Body of pancreas (tissue), 4 donors: ENCODE measurements around the gene KLF16. TPM values are rescaled to one million over a fixed set of nuclear protein-coding genes. Genes with fewer than 3 reads are reported as not detected.

Source experiments
- ATAC-seq: fragments of 150-250 bp; one replicate; pipeline ENCODE4 v1.9.1; 2016
- DNase-seq, 4 donors: peaks; one replicate each; pipeline ENCODE4 v3.0.0-alpha.2; 2019
- H3K27ac ChIP-seq, 4 donors: fragments of 200-600 bp; sonication (generic); 1 replicate in 3 of 4; 2 replicates in 1 of 4; pipeline versions ENCODE4 v1.5.1 to v1.6.1; 2016 to 2019; ENCODE audit warnings: mild to moderate bottlenecking in 1 of 4, mixed read lengths in 1 of 4, moderate library complexity in 1 of 4
- H3K27me3 ChIP-seq, 2 donors: fragments of 200-600 bp; sonication (generic); one replicate each; pipeline ENCODE4 v1.6.0; 2016; ENCODE audit warnings: mild to moderate bottlenecking in 1 of 2
- H3K36me3 ChIP-seq, 2 donors: fragments of 200-600 bp; sonication (generic); replicated peaks in 1 of 2; 2 replicates each; pipeline ENCODE4 v1.5.1; 2016; ENCODE audit warnings: low read depth in 2 of 2; ENCODE audit not compliant: insufficient read depth in 1 of 2
- H3K4me1 ChIP-seq: fragments of 200-600 bp; sonication (generic); one replicate; pipeline ENCODE4 v1.6.0; 2016
- H3K4me3 ChIP-seq, 2 donors: fragments of 200-600 bp; sonication (generic); 1 replicate in 1 of 2; 2 replicates in 1 of 2; pipeline ENCODE4 v1.5.1; 2016 to 2019
- H3K9me3 ChIP-seq, 3 donors: fragments of 200-600 bp; sonication (generic); 1 replicate in 2 of 3; 2 replicates in 1 of 3; pipeline ENCODE4 v1.5.1; 2016
- POLR2A ChIP-seq, 3 donors: fragments of 450-650 bp; IDR thresholded peaks; one replicate each; pipeline ENCODE4 v1.6.1; 2016; ENCODE audit warnings: antibody characterized with exemption in 3 of 3, mild to moderate bottlenecking in 2 of 3
- WGBS, 2 donors: methylation state at CpG; one replicate each; pipeline ENCODE4 v1.1.5; 2017; 5-methylcytosine and 5-hydroxymethylcytosine counted together
- intact Hi-C: fragments of 100-400 bp; cut with DNase I; formaldehyde crosslinking; loops from one replicate; pipeline ENCODE4 v1.15.1; 2023
- total RNA-seq, 2 donors: library from RNA; depleted of rRNA; stranded (reverse); fragments of >200 nt; gene quantifications; one replicate each; pipeline ENCODE4 v1.1.0, GENCODE V29; 2016
- TF ChIP-seq, protein P1 (sequence below), 7 experiments: fragments of 450-650 bp in 4 of 7; fragments of 200-600 bp in 3 of 7; sonication (generic) in 3 of 7; IDR thresholded peaks; one replicate each; pipeline ENCODE4 v1.5.1; 2016 to 2019; ENCODE audit warnings: antibody characterized with exemption in 7 of 7

Gene KLF16
- total RNA-seq, 2 donors from 2014 or later: 2.3 to 3.6 TPM

DNA sequence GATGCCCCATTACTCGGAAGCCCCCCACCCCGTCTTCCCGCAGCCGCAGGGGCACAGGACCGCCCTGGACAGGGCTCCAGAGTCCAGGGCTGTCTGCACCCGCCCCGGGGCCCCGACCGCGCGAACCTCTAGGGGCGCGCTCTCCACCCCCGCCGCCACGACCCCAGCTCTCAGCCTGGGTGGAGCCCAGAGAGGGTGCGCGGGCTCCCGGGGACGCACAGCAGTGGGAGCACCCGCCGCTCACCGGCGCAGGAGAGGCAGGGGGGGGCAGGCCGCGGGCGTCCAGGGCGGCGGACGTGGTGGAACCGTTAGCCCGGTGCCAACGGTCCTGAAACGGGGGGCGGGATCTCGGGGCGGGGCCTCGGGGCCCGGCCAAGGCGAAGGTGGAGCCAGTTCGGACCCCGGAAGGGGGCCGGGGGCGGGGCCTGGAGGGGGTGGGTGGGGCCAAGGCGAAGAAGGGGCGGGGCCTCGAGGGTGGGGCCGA is 51.4 kb downstream of the KLF16 start, which contains the start of gene ATP8B3:
ATP8B3 (minus strand) TSS at position 335 of the 484 bp plus-strand sequence. CDS start 540 bp downstream, outside the sequence.
- Histone ChIP-seq H3K9me3 (no peaks in the 10 kb centered on the region), H3K36me3 (peaks cover 8 to 12% of the 10 kb centered on the region in 2 donors), H3K4me3 (peak within 1 kb of the TSS; percentile 4 to 28), H3K27ac (peak within 1 kb of the TSS in 3 of 4 donors; percentile 19 to 82 (median 59)), H3K27me3 (no peaks in the 10 kb centered on the region), H3K4me1 (peaks cover 22% of the 10 kb centered on the region)
- no peak for ATAC-seq
- intact Hi-C loops: no loop called here
- DNase-seq: no peak
- 2 to 3% methylated on average over 12 to 25 of the region's 48 CpGs for WGBS, 2 donors
- TF ChIP-seq, protein P1, sequence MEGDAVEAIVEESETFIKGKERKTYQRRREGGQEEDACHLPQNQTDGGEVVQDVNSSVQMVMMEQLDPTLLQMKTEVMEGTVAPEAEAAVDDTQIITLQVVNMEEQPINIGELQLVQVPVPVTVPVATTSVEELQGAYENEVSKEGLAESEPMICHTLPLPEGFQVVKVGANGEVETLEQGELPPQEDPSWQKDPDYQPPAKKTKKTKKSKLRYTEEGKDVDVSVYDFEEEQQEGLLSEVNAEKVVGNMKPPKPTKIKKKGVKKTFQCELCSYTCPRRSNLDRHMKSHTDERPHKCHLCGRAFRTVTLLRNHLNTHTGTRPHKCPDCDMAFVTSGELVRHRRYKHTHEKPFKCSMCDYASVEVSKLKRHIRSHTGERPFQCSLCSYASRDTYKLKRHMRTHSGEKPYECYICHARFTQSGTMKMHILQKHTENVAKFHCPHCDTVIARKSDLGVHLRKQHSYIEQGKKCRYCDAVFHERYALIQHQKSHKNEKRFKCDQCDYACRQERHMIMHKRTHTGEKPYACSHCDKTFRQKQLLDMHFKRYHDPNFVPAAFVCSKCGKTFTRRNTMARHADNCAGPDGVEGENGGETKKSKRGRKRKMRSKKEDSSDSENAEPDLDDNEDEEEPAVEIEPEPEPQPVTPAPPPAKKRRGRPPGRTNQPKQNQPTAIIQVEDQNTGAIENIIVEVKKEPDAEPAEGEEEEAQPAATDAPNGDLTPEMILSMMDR (IDR thresholded peaks at IDR 0.05): peak in 1 of 7 experiments; percentile 14
- TF ChIP-seq POLR2A (IDR thresholded peaks at IDR 0.05): no peak

DNA sequence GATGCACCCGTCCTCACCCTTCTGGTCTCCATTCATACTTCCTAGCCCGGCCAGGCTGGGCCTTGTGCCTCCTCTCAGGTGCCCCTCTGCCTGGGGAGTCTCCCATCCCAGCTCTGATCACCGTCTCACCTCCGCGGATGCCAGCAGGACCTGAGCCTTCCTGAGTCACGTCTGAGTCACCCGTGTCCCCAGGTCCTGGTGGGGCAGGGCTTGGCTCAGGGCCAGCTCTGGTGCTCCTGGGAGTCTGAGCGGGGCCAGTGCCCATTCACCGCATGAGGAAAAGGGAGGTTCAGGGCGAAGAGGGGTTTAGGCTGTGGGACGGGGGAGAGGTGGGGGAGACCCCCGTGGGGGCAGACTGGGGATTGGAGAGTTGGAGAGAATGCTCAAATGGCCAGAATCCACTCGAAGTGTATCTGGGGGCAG is 51.9 kb downstream of the KLF16 start:
- intact Hi-C loops: no loop called here
- Histone ChIP-seq H3K36me3 (peaks cover 6 to 8% of the 10 kb centered on the region in 2 donors), H3K27me3 (no peaks in the 10 kb centered on the region), H3K27ac (peak overlapping the region in 3 of 4 donors; percentile 19 to 82 (median 36)), H3K9me3 (no peaks in the 10 kb centered on the region), H3K4me1 (peaks cover 22% of the 10 kb centered on the region), H3K4me3 (peak overlapping the region in 1 of 2 donors; percentile 4)
- 17 to 19% methylated on average over 9 to 13 of the region's 13 CpGs for WGBS, 2 donors
- DNase-seq: peak; percentile 72 to 93 (median 79)
- peak; percentile 26 for ATAC-seq
- TF ChIP-seq, protein P1 (IDR thresholded peaks at IDR 0.05): no peak
- TF ChIP-seq POLR2A (IDR thresholded peaks at IDR 0.05): no peak

DNA sequence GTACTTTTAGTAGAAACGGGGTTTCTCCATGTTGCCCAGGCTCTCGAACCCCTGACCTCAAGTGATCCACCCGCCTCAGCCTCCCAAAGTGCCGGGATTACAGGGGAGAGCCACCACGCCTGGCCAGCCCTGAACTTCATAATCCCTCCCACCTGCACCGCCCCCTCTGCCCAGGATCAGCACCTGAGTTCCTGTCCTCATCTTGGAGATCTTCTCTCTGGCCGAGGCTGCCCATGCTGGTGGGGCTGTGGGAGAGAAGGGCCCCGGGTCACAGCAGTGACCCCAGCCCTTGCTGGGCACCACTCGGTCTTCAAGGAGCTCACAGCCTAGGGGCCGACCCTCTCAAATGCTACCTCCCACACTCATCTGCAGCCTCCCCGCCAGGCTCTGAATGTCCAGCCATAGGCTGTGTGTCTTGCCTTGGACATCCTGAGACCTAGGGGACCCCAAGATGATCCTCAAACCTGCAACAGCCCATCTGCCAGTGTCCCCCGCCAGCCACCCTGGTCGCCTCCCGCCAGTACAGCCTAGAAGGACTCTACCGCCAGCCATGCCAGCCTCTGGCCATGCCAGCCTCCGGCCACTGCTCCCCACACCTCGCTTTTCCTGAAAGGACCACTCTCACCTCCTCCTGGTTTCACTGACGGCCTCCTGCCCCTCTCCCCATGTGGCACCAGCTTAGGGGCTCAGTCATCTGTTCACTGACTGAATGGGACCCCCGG is 52.8 kb downstream of the KLF16 start:
- TF ChIP-seq, protein P1 (IDR thresholded peaks at IDR 0.05): no peak
- TF ChIP-seq POLR2A (IDR thresholded peaks at IDR 0.05): no peak
- intact Hi-C loops: no loop called here
- no peak for DNase-seq
- Histone ChIP-seq H3K27ac (peak overlapping the region in 1 of 4 donors; percentile 36), H3K36me3 (peaks cover 0 to under 1% of the 10 kb centered on the region in 2 donors), H3K4me1 (peaks cover 22% of the 10 kb centered on the region), H3K4me3 (no peak overlapping the region), H3K9me3 (no peaks in the 10 kb centered on the region), H3K27me3 (no peaks in the 10 kb centered on the region)
- WGBS, 2 donors: 81 to 85% methylated on average over 16 to 19 of the region's 19 CpGs
- no peak for ATAC-seq

DNA sequence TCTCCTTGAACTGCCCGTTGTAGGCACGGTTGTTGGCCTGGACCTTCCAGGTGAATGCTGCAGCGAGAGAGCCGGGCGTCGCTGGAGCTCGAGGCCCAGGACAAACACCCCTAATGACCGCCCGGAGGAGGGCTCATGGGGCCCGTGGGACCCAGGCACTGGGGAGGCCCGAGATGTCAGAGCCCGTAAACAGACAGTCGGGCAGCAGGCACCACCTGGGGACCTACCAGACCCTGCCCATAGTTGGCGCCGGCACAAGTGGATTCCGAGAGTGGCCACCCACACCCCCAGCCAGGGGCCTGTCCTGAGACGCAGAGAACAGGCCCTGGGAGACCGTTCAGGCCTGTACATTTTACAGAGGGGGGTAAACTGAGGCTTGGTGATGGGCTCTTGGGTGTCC is 53.7 kb downstream of the KLF16 start:
- no peaks in the 10 kb centered on the region for H3K27me3 ChIP-seq
- TF ChIP-seq, protein P1 (IDR thresholded peaks at IDR 0.05): no peak
- no peak for TF ChIP-seq POLR2A (IDR thresholded peaks at IDR 0.05)
- H3K4me3 ChIP-seq: no peak overlapping the region
- intact Hi-C loops: no loop called here
- no peak for ATAC-seq
- DNase-seq: no peak
- WGBS, 2 donors: 31 to 67% methylated on average over 3 to 16 of the region's 18 CpGs
- peaks cover 22% of the 10 kb centered on the region for H3K4me1 ChIP-seq
- no peak overlapping the region for H3K27ac ChIP-seq
- H3K9me3 ChIP-seq: no peaks in the 10 kb centered on the region
- H3K36me3 ChIP-seq: no peaks in the 10 kb centered on the region
